Activated T-cell treated with anti-CD3 and anti-CD28 coated beads, Interleukin-2, amount 50 U/mL, for 24 hours (primary cell): Measurements from ENCODE around the gene GOLPH3.
A peak's percentile ranks its signal among the peaks of the same experiment; 100 is the strongest.
"Not testable (repeated sequence)": the region's sequence is repeated elsewhere in the genome, so short reads cannot be mapped to it uniquely, and the experiment has no call there.

ENCODE experiments used
- DNase-seq: peaks from one replicate; pipeline ENCODE4 v3.0.0-alpha.2; 2020
- H3K27ac Mint-ChIP-seq: 2 replicates; pipeline ENCODE4 v1.8.0; 2020; ENCODE audit warnings: mild to moderate bottlenecking, mixed read lengths
- H3K27me3 Mint-ChIP-seq: 2 replicates; pipeline ENCODE4 v1.8.0; 2020; ENCODE audit warnings: mixed read lengths
- H3K36me3 Mint-ChIP-seq: 2 replicates; pipeline ENCODE4 v1.8.0; 2020; ENCODE audit warnings: low read depth, mixed read lengths
- H3K4me1 Mint-ChIP-seq: 2 replicates; pipeline ENCODE4 v1.8.0; 2020; ENCODE audit warnings: low read depth, mixed read lengths
- H3K4me3 Mint-ChIP-seq: 2 replicates; pipeline ENCODE4 v1.8.0; 2020; ENCODE audit warnings: mild to moderate bottlenecking, moderate library complexity, mixed read lengths
- H3K9me3 Mint-ChIP-seq: 2 replicates; pipeline ENCODE4 v1.8.0; 2020; ENCODE audit warnings: mixed read lengths

The GOLPH3 gene

GRCh38 chr5:32174011-32174870 lies at the start of gene GOLPH3:
TSS of gene GOLPH3 (minus strand) at chr5:32174319. CDS start at chr5:32174034, 285 bp downstream.
- H3K4me1 Mint-ChIP-seq: peaks cover 34% of the 10 kb centered on the region
- peak within 1 kb of the TSS; percentile 98 for H3K27ac Mint-ChIP-seq
- peak within 1 kb of the TSS; percentile 99 for H3K4me3 Mint-ChIP-seq
- peaks cover 2% of the 10 kb centered on the region for H3K9me3 Mint-ChIP-seq
- DNase-seq: peak; percentile 95
- H3K36me3 Mint-ChIP-seq: peaks cover 52% of the 10 kb centered on the region
- no peaks in the 10 kb centered on the region for H3K27me3 Mint-ChIP-seq

GRCh38 chr5:32222723-32223470 lies 48.8 kb upstream of the GOLPH3 start:
- Mint-ChIP-seq H3K4me1 (peaks cover 1% of the 10 kb centered on the region), H3K27ac (no peak overlapping the region), H3K27me3 (no peaks in the 10 kb centered on the region), H3K36me3 (peaks cover 6% of the 10 kb centered on the region), H3K4me3 (no peak overlapping the region), H3K9me3 (no peaks in the 10 kb centered on the region)
- DNase-seq: no peak

- H3K27ac Mint-ChIP-seq: no peak overlapping the region
- H3K9me3 Mint-ChIP-seq: no peaks in the 10 kb centered on the region
- H3K4me1 Mint-ChIP-seq: peaks cover 1% of the 10 kb centered on the region
- no peaks in the 10 kb centered on the region for H3K36me3 Mint-ChIP-seq
- no peak overlapping the region for H3K4me3 Mint-ChIP-seq
- no peaks in the 10 kb centered on the region for H3K27me3 Mint-ChIP-seq
- DNase-seq: no peak
These were observed 43.8 kb upstream of the GOLPH3 start for GRCh38 chr5:32217886-32218396.

GRCh38 chr5:32214344-32214743 lies 40.2 kb upstream of the GOLPH3 start:
- not testable (repeated sequence) for H3K36me3 Mint-ChIP-seq, H3K27ac Mint-ChIP-seq, H3K27me3 Mint-ChIP-seq, DNase-seq, H3K9me3 Mint-ChIP-seq, H3K4me3 Mint-ChIP-seq
- peaks cover 20% of the 10 kb centered on the region for H3K4me1 Mint-ChIP-seq

- Mint-ChIP-seq H3K36me3 (no peaks in the 10 kb centered on the region), H3K4me1 (peaks cover 26% of the 10 kb centered on the region), H3K27me3 (no peaks in the 10 kb centered on the region), H3K27ac (peak overlapping the region; percentile 83), H3K4me3 (no peak overlapping the region), H3K9me3 (no peaks in the 10 kb centered on the region)
- no peak for DNase-seq
These were observed 36.0 kb upstream of the GOLPH3 start for GRCh38 chr5:32210151-32210550.

GRCh38 chr5:32208837-32209236 lies 34.7 kb upstream of the GOLPH3 start:
- not testable (repeated sequence) for H3K27ac Mint-ChIP-seq

GRCh38 chr5:32207355-32207634 lies 33.2 kb upstream of the GOLPH3 start:
- peak overlapping the region; percentile 66 for H3K27ac Mint-ChIP-seq
- no peaks in the 10 kb centered on the region for H3K36me3 Mint-ChIP-seq
- no peak for DNase-seq
- no peaks in the 10 kb centered on the region for H3K27me3 Mint-ChIP-seq
- H3K4me3 Mint-ChIP-seq: no peak overlapping the region
- peaks cover 39% of the 10 kb centered on the region for H3K4me1 Mint-ChIP-seq
- H3K9me3 Mint-ChIP-seq: no peaks in the 10 kb centered on the region

More at GRCh38 chr5:32208837-32209236, 34.7 kb upstream of the GOLPH3 start:
- H3K36me3 Mint-ChIP-seq, DNase-seq, H3K4me3 Mint-ChIP-seq, H3K9me3 Mint-ChIP-seq, H3K27me3 Mint-ChIP-seq: not testable (repeated sequence)
- H3K4me1 Mint-ChIP-seq: peaks cover 26% of the 10 kb centered on the region

- no peak for DNase-seq
- Mint-ChIP-seq H3K9me3 (no peaks in the 10 kb centered on the region), H3K4me3 (no peak overlapping the region), H3K36me3 (no peaks in the 10 kb centered on the region), H3K27ac (peak overlapping the region; percentile 66), H3K4me1 (peaks cover 37% of the 10 kb centered on the region), H3K27me3 (no peaks in the 10 kb centered on the region)
These were observed 32.6 kb upstream of the GOLPH3 start for GRCh38 chr5:32206509-32207354.

GRCh38 chr5:32206053-32206452 lies 31.9 kb upstream of the GOLPH3 start:
- no peak for DNase-seq
- Mint-ChIP-seq H3K4me1 (peaks cover 36% of the 10 kb centered on the region), H3K27me3 (no peaks in the 10 kb centered on the region), H3K4me3 (no peak overlapping the region), H3K27ac (no peak overlapping the region), H3K36me3 (no peaks in the 10 kb centered on the region), H3K9me3 (no peaks in the 10 kb centered on the region)

GRCh38 chr5:32202394-32202793 lies 28.3 kb upstream of the GOLPH3 start:
- peaks cover 34% of the 10 kb centered on the region for H3K4me1 Mint-ChIP-seq
- no peaks in the 10 kb centered on the region for H3K27me3 Mint-ChIP-seq
- no peak for DNase-seq
- no peaks in the 10 kb centered on the region for H3K36me3 Mint-ChIP-seq
- no peak overlapping the region for H3K27ac Mint-ChIP-seq
- no peaks in the 10 kb centered on the region for H3K9me3 Mint-ChIP-seq
- H3K4me3 Mint-ChIP-seq: no peak overlapping the region

GRCh38 chr5:32201122-32201753 lies 27.1 kb upstream of the GOLPH3 start:
- no peaks in the 10 kb centered on the region for H3K36me3 Mint-ChIP-seq
- no peaks in the 10 kb centered on the region for H3K27me3 Mint-ChIP-seq
- no peaks in the 10 kb centered on the region for H3K9me3 Mint-ChIP-seq
- H3K27ac Mint-ChIP-seq: no peak overlapping the region
- H3K4me3 Mint-ChIP-seq: no peak overlapping the region
- no peak for DNase-seq
- H3K4me1 Mint-ChIP-seq: peaks cover 28% of the 10 kb centered on the region

- no peaks in the 10 kb centered on the region for H3K36me3 Mint-ChIP-seq
- H3K4me1 Mint-ChIP-seq: peaks cover 16% of the 10 kb centered on the region
- H3K9me3 Mint-ChIP-seq: no peaks in the 10 kb centered on the region
- peaks cover 14% of the 10 kb centered on the region for H3K27me3 Mint-ChIP-seq
- H3K4me3 Mint-ChIP-seq: no peak overlapping the region
- DNase-seq: no peak
- no peak overlapping the region for H3K27ac Mint-ChIP-seq
These were observed 22.9 kb upstream of the GOLPH3 start for GRCh38 chr5:32197032-32197431.

- H3K27ac Mint-ChIP-seq: no peak overlapping the region
- no peaks in the 10 kb centered on the region for H3K9me3 Mint-ChIP-seq
These were observed 21.1 kb upstream of the GOLPH3 start for GRCh38 chr5:32195265-32195664.

GRCh38 chr5:32193591-32193990 lies 19.5 kb upstream of the GOLPH3 start:
- peaks cover 14% of the 10 kb centered on the region for H3K27me3 Mint-ChIP-seq
- H3K4me3 Mint-ChIP-seq: no peak overlapping the region
- peaks cover 3% of the 10 kb centered on the region for H3K4me1 Mint-ChIP-seq
- H3K9me3 Mint-ChIP-seq: no peaks in the 10 kb centered on the region
- H3K27ac Mint-ChIP-seq: no peak overlapping the region
- no peaks in the 10 kb centered on the region for H3K36me3 Mint-ChIP-seq
- DNase-seq: no peak

More at GRCh38 chr5:32195265-32195664, 21.1 kb upstream of the GOLPH3 start:
- H3K36me3 Mint-ChIP-seq: no peaks in the 10 kb centered on the region
- no peak overlapping the region for H3K4me3 Mint-ChIP-seq
- H3K4me1 Mint-ChIP-seq: peaks cover 10% of the 10 kb centered on the region
- no peak for DNase-seq
- peaks cover 14% of the 10 kb centered on the region for H3K27me3 Mint-ChIP-seq
